ENCODE measurements around the gene MLEC. TPM values are rescaled to one million over a fixed set of nuclear protein-coding genes. Genes with fewer than 3 reads are reported as not detected.
"Not testable (repeated sequence)": the region's sequence is repeated elsewhere in the genome, so short reads cannot be mapped to it uniquely, and the experiment has no call there.

The MLEC gene
- total RNA-seq, 1 donor from 2014 or later, result 100 TPM

- Histone ChIP-seq H3F3A (ENCODE audit: low read depth) (peaks cover 23% of the 10 kb centered on the region), H3K9ac (no peak within 1 kb of the TSS), H3K4me1 (peaks cover 4% of the 10 kb centered on the region), H3K79me2 (ENCODE audit: low read depth) (no peaks in the 10 kb centered on the region), H3K27ac (no peak within 1 kb of the TSS), H3K27me3 (peaks cover 15% of the 10 kb centered on the region), H3K9me3 (ENCODE audit: low read depth) (no peaks in the 10 kb centered on the region), H3K4me2 (peak within 1 kb of the TSS; percentile 82), H3K4me3 (peak within 1 kb of the TSS; percentile 65), H4K20me1 (ENCODE audit: low read depth) (peaks cover 22% of the 10 kb centered on the region), H2AFZ (replicated peaks) (peak within 1 kb of the TSS; percentile 30), H3K36me3 (no peaks in the 10 kb centered on the region)
- H3K9me3 Mint-ChIP-seq, result no peaks in the 10 kb centered on the region
- peak within 1 kb of the TSS; percentile 89 for H3K4me3 Mint-ChIP-seq
- H3K36me3 Mint-ChIP-seq, result peaks cover 22% of the 10 kb centered on the region
- DNase-seq (ENCODE audit: low spot score), result peak; percentile 97
- H3K4me1 Mint-ChIP-seq, result peaks cover 18% of the 10 kb centered on the region
- peak; percentile 4 for TF ChIP-seq CTCF (IDR thresholded peaks at IDR 0.05)
- no peak for TF ChIP-seq EZH2phosphoT487 (IDR thresholded peaks at IDR 0.05)
- no peak within 1 kb of the TSS for H3K27ac Mint-ChIP-seq
- peaks cover 2% of the 10 kb centered on the region for H3K27me3 Mint-ChIP-seq (ENCODE audit: insufficient read depth, low read depth)
Measured at GRCh38 chr12:120725659-120726509, 38.9 kb downstream of the MLEC start, which contains the start of gene ACADS. TSS of gene ACADS (plus strand) at chr12:120725826. CDS start at chr12:120725886, 60 bp downstream.

DNA sequence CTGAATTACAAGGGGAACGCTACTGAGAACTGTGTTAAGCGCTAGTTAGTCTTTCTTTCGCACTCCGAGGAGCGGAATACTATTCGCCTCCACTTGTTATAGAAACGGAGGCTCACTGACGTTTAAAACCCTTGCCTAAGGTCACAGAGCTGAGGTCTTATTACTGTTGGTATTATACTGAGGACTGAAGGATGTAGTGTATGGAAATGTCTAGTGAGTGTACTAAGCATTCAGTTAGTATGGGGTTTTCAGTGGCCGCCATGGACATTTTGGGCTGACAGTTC is 39.5 kb downstream of the MLEC start:
- TF ChIP-seq EZH2phosphoT487 (IDR thresholded peaks at IDR 0.05) (no peak), CTCF (IDR thresholded peaks at IDR 0.05) (no peak), EZH2 (IDR thresholded peaks at IDR 0.05) (no peak)

GRCh38 chr12:120726961-120727360 is 40.0 kb downstream of the MLEC start:
- peaks cover 18% of the 10 kb centered on the region for H3K4me1 Mint-ChIP-seq
- H3K4me3 Mint-ChIP-seq, result no peak overlapping the region
- peaks cover 17% of the 10 kb centered on the region for H3K36me3 Mint-ChIP-seq
- no peaks in the 10 kb centered on the region for H3K9me3 Mint-ChIP-seq
- DNase-seq (ENCODE audit: low spot score), result no peak
- TF ChIP-seq EZH2 (IDR thresholded peaks at IDR 0.05), result no peak
- Histone ChIP-seq H3K4me2 (no peak overlapping the region), H3K9ac (no peak overlapping the region), H2AFZ (replicated peaks) (no peak overlapping the region), H3K27me3 (peaks cover 15% of the 10 kb centered on the region), H3K27ac (no peak overlapping the region), H3K4me3 (no peak overlapping the region), H3K79me2 (ENCODE audit: low read depth) (no peaks in the 10 kb centered on the region), H3K4me1 (peaks cover 4% of the 10 kb centered on the region), H3K9me3 (ENCODE audit: low read depth) (no peaks in the 10 kb centered on the region), H4K20me1 (ENCODE audit: low read depth) (peaks cover 22% of the 10 kb centered on the region), H3F3A (ENCODE audit: low read depth) (peaks cover 23% of the 10 kb centered on the region), H3K36me3 (no peaks in the 10 kb centered on the region)
- no peak overlapping the region for H3K27ac Mint-ChIP-seq
- peaks cover under 1% of the 10 kb centered on the region for H3K27me3 Mint-ChIP-seq (ENCODE audit: insufficient read depth, low read depth)

More for the DNA sequence above, 39.5 kb downstream of the MLEC start:
- Mint-ChIP-seq H3K4me1 (peaks cover 18% of the 10 kb centered on the region), H3K9me3 (no peaks in the 10 kb centered on the region), H3K27ac (no peak overlapping the region), H3K36me3 (peaks cover 18% of the 10 kb centered on the region), H3K4me3 (peak overlapping the region; percentile 89), H3K27me3 (ENCODE audit: insufficient read depth, low read depth) (peaks cover 2% of the 10 kb centered on the region)
- H3K9ac ChIP-seq, result no peak overlapping the region
- H3K4me2 ChIP-seq, result peak overlapping the region; percentile 82
- no peak overlapping the region for H3K27ac ChIP-seq
- no peaks in the 10 kb centered on the region for H3K36me3 ChIP-seq
- peaks cover 4% of the 10 kb centered on the region for H3K4me1 ChIP-seq
- no peaks in the 10 kb centered on the region for H3K79me2 ChIP-seq (ENCODE audit: low read depth)
- H4K20me1 ChIP-seq (ENCODE audit: low read depth), result peaks cover 22% of the 10 kb centered on the region
- DNase-seq (ENCODE audit: low spot score), result no peak
- peaks cover 23% of the 10 kb centered on the region for H3F3A ChIP-seq (ENCODE audit: low read depth)
- no peak overlapping the region for H3K4me3 ChIP-seq
- peaks cover 15% of the 10 kb centered on the region for H3K27me3 ChIP-seq
- H3K9me3 ChIP-seq (ENCODE audit: low read depth), result no peaks in the 10 kb centered on the region
- H2AFZ ChIP-seq (replicated peaks), result no peak overlapping the region

- H3K4me3 Mint-ChIP-seq; H3K9me3 ChIP-seq (ENCODE audit: low read depth); H3K36me3 ChIP-seq; H3K4me1 Mint-ChIP-seq; H3K9ac ChIP-seq; H3K27ac ChIP-seq; H2AFZ ChIP-seq (replicated peaks); DNase-seq (ENCODE audit: low spot score); H3K4me1 ChIP-seq; H3K27me3 Mint-ChIP-seq (ENCODE audit: insufficient read depth, low read depth); H3K4me2 ChIP-seq; H3K27ac Mint-ChIP-seq; H3K79me2 ChIP-seq (ENCODE audit: low read depth); H4K20me1 ChIP-seq (ENCODE audit: low read depth); H3K4me3 ChIP-seq; H3K27me3 ChIP-seq; H3K9me3 Mint-ChIP-seq; H3F3A ChIP-seq (ENCODE audit: low read depth): not testable (repeated sequence)
- peaks cover 14% of the 10 kb centered on the region for H3K36me3 Mint-ChIP-seq
Measured at GRCh38 chr12:120732198-120732597, 45.2 kb downstream of the MLEC start.

All from neural progenitor cell (in vitro differentiated cells).